NCI-H2227 (cell line): ENCODE measurements around the gene PCGF3.
"Not testable (repeated sequence)": the region's sequence is repeated elsewhere in the genome, so short reads cannot be mapped to it uniquely, and the experiment has no call there.

Experiments used
- DNase-seq: peaks from one replicate; lab custom pipeline; 2025; ENCODE audit not compliant: unreplicated experiment; lab: John Stamatoyannopoulos, UW

The PCGF3 gene

DNA sequence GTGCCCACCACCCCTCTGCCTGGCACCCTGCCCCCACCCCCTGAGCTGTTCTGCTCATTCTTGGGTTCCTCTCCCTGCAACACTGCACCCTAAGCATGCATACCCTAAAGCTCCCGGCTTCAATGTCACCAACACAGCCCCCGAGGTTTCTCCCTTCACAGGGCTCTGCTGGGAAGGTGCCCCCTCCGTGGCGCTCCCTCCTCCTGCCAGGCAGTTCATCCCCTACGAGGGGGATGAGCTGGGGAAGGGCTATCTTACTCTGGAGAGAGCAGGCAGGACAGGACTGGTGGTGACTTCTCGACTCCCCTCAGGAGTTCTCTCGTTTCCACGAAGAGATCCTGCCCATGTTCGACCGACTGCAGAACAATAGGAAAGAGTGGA lies 38.1 kb upstream of the PCGF3 start:
- DNase-seq = no peak

DNA sequence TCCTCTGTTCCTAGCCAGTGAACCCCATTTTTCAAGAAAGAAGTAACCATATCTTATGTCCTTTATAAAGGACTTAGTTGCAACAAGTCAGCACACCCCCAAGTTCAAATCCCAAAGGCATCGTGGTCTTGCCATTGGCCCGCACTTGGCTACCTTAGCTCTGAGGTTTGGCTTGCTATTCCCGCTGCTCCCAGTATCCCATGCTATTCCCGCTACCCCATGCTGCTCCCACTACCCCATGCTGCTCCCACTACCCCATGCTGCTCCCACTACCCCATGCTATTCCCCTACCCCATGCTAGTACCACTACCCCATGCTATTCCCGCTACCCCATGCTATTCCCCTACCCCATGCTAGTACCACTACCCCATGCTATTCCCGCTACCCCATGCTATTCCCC lies 37.4 kb upstream of the PCGF3 start:
- DNase-seq = not testable (repeated sequence)

DNA sequence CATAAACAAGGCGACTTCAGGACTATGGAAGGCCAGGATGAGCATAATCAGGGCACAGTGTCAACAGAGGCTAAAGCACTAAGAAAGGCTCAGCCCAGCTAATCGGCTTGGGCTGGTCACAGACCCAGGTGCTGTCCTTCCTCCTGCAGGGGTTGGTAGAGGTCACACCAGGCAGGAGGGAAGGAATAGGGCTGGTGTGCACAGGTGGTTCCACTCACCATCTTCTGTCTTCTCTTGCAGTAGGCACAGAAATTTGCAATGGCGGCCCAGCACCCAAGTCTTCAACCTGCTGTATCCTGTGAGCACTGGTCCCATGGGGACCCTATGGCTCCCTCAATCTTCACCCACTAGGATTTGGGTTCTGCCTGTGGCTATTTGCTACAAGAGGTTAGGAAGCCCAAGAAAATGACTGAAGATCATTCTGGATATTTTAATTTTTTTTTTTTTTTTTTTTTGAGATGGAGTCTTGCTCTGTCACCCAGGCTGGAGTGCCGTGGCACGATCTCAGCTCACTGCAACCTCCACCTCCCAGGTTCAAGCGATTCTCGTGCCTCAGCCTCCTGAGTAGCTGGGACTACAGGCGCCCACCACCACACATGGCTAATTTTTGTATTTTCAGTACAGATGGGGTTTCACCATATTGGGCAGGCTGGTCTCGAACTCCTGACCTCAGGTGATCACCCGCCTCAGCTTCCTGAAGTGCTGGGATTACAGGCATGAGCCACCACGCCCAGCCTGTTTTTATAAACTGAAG lies 35.6 kb upstream of the PCGF3 start:
- DNase-seq = not testable (repeated sequence)

DNA sequence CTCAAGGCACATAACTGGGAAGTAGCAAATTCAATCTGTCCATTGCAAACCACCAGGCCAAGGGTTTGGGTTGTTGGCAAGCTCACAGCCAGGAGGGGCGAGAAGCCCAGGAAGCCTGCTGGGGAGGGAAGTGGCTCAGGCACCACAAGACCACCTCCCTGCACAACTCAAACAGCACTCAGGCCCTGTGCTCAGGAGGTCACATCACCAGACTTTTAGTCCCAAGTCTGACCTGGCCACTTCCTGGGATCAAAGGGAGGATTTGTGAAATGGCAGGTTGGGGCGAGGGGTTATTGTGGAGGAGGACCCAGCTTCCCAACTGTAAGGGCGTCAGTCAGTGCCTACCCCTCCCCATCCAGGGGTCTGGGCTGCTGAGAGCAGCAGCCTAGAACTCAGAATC lies 33.9 kb upstream of the PCGF3 start:
- no peak for DNase-seq

DNA sequence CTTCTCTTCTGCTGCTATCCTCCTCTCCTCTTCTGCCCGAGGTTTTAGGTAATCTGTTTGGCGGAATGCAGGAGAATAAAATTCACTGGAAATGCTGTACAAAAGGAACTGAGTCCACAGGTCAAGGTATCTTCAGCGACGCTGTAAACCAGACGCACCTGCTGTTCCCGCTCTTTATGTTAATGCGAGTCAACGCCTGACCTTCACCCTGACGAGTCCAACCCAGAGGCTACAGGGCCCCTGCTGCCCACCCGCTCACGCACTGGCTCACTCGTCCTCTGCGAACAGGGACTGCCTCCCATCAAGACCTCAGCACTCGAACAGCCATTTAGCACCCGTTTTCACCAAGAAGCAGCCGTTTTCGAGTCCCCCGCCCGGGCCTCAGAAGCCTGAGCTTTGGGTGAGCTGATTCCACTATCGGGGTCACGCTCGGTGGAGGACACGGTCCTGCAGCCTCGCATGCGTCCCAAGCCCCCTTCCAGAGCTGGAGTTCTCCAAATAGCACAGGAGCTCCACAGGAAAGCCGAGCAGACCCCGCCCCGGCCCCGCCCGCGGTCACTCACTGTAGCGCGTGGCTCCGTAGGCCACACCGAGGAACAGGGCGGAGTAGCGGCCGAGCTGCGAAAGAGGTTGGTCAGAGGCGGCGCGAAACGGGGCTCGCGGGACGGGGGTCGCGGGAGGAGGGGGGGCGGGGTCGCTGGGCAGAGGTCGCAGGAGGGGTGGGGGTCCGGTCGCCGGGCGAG lies 32.1 kb upstream of the PCGF3 start:
- DNase-seq = peak; percentile 34

DNA sequence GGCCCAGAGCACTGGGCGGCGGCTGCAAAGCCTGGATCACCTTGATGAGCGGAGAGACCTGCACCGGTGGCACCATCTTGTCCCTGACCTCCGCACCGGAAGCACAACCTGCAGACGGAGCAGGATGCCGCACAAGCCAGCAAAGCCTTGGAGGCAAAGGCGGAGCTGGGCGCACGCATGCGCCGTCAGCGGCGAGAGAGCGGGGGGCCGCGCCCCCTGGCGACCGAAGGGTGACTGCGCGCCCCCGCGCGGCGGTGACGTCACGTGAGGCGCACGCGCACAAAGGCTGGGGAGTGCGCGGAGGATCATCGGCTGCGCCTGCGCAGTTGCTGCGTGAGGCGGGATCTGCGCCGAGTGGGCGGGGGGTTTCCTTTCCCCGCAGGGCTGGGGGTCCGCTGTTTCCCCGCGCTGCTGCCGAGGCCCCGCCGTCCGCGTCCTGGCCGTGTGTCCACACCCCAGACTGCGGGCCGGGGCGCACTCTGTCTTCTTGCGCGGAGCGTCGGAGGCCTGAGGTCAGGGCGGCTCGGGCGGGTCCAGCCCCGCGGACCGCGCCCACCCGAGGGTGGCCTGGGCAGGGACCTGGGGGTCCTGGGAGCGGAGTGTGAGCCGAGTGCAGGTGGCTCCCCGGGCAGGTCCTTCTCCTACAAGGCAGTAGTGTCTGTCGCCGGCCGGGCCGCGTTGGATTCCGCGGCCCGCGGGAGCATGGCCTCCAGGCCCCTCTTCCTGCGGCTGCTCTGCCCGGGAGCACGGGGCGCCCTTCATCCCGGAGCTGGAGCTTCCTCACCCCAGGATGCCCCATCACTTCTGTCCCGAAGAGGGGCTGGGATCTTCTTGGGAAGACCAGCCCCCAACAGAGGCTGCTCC lies 31.2 kb upstream of the PCGF3 start, which contains the start of the genes ATP5ME and MYL5:
Gene ATP5ME (minus strand): TSS at position 105 of the 864 bp plus-strand sequence. CDS start 29 bp downstream, at position 76.
Gene MYL5 (plus strand): TSS at position 371 of the 864 bp plus-strand sequence. CDS start 3,485 bp downstream, outside the sequence.
- DNase-seq = peak; percentile 95

DNA sequence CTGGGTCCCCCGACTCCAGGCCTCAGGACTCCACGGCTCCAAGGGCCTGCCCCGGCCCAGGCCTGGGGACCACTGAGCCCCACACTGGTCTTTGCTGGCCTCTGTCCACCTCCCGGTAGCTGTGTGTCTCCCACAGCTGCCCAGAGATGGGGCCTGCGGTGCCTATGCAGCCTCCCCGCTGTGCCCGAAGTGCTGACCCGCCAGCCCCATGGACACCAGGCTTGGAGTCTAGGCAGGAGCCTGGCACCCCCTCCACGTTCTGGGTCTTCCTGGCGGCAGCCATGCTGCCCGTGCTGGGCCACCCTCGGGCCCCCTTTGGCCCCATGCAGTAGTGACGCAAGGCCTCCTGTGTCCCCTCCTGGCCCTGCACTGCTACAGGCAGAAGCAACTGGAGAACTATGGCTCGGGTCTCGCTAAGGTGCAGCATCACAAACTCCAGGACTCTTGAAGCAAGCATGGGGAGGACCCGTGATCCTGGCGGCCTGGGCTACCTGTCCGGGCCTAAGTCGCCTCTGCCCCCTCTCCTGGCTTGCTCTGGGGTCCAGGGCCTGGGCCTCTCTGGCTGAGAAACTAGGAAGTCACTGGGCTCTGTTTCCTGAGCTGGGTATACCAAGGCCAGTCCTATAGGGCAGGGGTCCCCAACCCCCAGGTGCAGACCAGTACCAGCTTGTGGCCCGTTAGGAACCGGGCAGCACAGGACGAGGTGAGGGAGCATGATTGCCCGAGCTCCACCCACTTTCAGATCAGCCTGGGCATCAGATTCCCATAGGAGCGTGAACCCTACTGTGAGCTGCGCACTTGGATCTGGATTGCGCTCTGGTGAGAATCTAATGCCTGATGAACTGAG lies 30.4 kb upstream of the PCGF3 start:
- DNase-seq = no peak

DNA sequence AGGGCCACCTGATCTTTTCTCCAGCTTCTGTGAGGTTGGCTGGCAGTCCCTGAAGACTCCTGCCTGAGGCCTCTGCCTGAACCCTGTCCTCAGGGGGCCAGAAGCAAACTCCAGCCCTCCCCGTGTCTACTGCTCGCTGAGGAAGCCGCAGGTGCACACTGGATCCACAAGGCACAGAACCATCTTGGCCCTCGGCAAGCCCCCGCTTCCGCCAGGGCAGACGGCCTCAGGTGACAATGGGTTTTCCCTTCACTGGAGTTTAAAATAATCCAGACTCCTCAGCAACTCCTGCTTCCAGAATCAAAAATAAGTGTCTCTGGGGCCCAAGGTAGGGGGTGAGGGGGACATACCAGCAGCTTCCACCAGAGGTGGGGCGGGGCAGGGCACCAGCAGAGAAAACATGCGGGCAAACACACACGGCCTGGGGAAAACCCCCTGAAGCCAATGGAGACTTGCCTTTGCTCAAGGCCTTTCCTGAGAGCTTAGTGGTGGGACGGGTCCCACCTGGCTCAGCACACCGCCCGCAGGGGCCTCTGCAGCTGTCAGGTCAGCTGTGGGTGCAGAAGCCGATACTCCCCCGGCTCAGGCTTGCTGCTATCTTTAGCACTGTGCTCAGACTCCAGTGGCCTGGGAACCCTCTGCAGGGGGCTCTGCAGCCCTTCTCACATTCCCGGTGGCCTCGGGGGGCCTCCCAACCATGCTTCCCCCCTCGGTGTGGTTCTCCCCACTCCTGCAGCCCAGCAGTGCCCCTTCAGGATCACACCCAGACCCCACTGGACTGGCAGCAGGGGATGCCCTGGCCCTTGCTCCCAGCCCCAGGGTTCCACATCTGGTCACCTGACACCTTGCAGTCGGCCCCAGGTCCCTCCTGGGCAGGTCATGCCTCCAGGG lies 29.4 kb upstream of the PCGF3 start:
- DNase-seq = no peak

DNA sequence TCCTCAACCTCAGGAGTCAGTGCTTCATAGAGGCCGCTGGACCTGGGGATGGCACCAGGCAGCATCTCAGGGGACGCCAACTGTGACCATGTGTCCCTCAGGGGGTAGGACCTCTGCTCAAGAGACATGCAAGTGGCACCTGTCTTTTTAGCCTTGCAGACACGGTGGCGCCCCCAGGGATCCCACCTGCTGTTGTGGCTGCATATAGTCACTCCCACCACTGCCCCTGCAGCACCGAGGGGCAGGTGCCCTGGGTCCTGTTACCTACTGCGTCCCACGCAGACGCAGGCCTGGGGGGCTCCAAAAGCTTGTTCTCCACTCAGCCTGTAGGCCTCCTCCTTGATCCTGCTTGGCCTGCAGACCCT lies 28.8 kb upstream of the PCGF3 start:
- no peak for DNase-seq

DNA sequence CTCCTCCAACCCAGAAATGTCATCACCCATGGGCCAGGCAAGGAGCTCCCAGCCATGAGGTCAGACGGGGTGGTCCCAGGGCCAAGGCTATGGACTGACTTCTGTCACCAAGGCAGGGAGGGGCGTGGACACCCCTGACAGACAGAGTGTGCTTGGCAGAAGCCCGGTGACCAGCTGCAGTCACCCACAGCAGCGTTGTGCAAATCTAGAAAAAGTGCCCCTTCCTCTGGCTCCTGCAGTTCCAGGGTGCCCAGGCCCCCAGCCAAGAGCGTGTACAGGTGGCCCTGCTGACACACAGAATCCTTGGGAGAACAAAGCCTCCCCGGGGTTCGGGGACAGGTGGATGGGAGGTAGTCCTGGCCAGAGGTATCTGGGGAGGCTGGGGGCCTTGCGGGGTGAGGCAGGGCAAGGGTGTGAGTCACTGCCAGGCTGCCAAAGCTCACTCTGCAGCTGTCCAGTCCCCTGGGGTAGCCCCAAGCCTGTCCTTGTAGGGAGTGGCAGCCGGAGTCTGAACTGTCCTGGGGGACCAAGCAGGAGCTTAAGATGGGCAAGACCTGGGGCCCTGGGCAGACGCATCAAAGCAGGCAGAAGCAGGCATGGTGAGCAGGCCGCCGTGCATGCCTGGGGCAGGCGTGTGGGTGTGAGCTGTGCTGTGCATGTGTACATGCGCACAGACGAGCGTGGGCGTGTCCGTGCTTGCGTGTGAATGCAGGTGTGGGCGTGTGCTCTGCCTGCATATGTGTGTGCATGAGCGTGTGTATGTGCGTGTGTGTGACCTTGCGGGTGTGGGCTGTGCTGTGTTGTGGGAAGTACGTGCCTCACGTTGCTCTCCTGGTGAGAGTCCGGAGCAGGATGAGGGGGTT lies 28.0 kb upstream of the PCGF3 start:
- peak; percentile 9 for DNase-seq

DNA sequence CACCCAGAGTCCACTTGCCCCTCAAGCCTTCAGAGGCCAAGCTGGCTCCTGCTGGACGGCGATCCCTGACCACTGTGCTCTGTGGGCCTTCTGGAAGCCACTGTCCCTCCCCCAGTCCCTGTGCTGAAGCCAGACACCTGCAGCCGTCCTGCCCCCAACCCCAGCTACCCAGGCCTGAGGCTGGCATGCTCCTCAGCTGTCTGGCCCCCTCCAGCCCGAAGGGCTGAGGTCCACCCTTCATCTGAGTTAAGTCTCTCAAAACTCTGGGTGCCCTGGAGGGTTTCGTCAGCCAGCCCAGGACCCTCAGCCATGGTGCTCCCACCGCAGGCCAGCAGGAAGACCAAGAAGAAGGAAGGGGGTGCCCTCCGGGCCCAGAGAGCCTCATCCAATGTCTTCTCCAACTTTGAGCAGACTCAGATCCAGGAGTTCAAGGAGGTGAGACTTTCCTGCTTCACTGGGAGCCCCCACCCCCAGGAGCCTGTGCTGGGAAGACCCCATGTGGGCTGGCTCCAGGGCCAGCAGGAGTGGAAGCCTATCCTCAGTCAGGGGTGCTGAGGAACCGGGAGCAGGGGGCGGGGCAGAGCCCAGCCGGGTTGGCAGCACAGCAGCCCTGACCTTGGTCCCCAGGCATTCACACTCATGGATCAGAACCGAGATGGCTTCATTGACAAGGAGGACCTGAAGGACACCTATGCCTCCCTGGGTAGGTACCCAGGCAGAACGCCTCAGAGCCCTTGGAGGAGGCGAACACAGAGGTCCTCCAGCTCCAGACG lies 27.1 kb upstream of the PCGF3 start:
- no peak for DNase-seq

DNA sequence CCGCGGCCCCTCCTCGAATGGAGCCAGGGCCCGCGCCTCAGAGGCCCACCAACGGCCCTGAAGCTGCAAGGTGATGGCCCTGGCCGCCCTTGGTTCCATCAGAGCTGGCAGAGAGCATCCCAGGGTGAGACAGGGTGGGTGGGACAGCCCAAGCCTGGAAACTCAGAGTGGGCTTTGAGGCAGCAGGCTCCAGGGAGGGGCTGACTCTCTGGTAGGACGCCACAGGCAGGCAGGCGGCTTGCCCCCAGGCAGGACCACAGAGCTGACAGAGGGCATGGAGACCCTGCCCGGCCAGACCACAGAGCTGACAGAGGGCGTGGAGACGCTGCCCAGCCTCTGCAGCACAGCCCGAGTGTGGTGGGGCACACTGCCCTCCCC lies 26.5 kb upstream of the PCGF3 start:
- no peak for DNase-seq

DNA sequence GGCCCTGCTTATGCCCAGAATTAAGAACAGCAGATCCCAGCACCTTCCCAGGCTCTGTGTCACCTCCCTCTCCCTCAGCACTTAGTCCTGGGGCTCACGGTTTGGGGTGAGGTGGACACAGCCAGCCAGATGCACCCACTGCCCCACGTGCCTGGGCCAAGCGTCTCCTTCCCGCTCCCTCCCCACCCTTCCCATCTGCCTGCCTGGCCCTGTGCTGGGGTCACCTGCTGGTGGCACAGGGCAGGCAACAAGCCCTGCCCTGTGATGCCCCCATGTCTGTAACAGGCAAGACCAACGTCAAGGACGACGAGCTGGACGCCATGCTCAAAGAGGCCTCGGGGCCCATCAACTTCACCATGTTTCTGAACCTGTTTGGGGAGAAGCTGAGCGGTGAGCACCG lies 26.0 kb upstream of the PCGF3 start:
- no peak for DNase-seq

DNA sequence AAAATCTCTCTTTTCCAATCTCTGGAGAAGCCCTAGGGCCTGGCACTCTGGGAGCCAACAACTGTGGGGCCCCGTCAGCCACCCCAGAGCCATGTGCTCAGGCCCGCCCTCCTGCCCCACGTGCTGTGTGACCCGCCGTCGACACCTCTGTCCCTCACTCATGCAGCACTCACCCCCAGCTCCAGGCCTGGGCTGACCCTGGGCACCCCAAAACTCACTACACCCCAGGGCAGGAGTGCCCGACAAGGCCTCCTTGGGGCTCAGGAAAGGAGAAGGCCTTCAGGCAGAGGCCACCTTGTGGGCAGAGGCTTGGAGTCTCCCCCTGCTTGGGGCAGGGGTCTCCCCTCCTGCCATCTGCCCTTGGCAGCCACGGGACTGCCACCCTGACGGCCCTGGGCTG lies 25.5 kb upstream of the PCGF3 start:
- DNase-seq = no peak

DNA sequence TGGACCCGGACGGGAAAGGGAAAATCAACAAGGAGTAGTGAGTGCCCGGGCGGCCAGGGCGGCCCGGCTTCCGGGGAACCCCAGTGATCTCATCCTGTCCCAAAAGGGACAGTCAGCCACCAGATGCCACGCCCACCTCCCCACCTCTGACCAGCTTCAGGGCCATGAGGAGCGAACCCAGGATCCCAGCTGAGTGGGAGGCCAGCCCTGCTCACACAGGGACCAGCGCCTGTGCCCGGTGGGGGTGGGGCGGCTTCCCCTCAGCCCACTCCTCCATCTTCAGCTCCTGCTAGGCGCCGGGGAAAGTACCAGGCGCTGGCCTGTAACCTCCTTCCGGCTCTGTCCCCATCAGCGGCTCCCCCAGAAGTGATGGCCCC lies 25.1 kb upstream of the PCGF3 start:
- no peak for DNase-seq

DNA sequence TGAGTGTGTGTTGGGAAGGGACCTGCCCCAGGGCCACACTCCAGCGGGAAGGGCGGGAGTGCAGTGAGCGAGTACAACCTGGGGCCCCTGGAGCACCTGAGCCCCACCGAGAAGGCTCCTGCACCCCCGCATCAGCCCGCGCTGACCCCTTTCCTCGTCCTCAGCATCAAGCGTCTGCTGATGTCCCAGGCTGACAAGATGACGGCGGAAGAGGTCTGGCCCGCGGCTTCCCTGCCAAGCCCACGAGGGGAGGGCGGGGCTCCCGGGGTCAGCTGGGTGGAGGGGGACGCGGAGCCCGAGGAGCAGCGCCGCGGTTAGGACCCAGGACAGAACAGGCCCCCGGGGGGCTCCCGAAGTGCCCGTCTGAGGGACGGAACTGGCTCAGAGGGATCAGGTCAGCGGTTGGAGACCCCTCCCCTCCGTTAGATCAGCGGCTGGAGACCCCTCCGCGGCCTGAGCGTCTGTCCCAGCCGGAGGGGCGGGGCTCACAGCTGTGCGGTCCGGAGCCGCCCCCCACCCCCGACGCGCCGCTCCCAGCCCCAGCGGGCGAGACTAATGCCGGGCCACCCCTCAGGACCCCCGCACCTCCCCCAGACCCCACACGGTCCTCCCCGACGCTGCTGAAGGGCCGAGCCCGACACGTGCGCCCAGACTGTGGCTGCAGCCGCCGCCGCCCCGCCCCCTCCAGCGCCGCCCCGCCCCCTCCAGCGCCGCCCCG lies 24.5 kb upstream of the PCGF3 start:
- DNase-seq = peak; percentile 72

DNA sequence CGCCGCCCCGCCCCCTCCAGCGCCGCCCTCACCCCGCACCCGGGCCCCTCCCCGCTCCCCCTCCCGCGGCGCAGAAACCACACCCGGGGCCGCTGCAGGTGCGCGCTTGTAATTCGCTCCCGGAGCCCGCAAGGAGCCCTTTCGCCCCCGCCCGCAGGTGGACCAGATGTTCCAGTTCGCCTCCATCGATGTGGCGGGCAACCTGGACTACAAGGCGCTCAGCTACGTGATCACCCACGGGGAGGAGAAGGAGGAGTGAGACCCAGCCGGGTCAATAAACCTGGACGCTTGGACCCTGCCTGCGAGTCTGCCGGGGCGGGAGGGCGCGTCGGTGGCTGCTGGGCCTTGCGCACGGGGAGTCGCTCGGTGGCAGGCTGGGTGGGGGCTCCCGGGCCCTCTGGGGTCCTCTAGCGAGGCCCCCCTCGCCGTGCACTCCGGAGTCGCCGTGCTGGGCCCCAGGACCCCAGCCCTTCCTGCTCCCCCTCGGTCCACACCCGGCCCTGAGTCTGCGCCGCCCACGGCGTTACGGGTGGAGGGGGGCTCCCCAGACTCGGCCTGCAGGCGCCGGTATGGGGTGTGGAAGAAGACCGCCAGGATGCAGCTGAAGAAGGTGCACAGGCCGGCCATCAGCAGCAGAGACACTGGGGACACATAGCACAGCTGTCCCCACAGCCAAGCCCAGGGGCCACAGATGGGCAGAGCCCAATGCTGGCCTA lies 23.7 kb upstream of the PCGF3 start:
- peak; percentile 57 for DNase-seq
